ENCODE measurements around the gene DEFB126. TPM values are rescaled to one million over a fixed set of nuclear protein-coding genes. Genes with fewer than 3 reads are reported as not detected.
A peak's percentile ranks its signal among the peaks of the same experiment; 100 is the strongest.
"Not testable (repeated sequence)": the region's sequence is repeated elsewhere in the genome, so short reads cannot be mapped to it uniquely, and the experiment has no call there.

Gene DEFB126
- total RNA-seq, 1 donor from 2014 or later = not detected

- peak; percentile 64 for DNase-seq (ENCODE audit: low read depth)
- no peak overlapping the region for H3K4me3 ChIP-seq (ENCODE audit: low read depth, low read length)
- no peaks in the 10 kb centered on the region for H3K36me3 ChIP-seq (ENCODE audit: control insufficient read depth, insufficient read depth, low read length)
- TF ChIP-seq, protein P1, sequence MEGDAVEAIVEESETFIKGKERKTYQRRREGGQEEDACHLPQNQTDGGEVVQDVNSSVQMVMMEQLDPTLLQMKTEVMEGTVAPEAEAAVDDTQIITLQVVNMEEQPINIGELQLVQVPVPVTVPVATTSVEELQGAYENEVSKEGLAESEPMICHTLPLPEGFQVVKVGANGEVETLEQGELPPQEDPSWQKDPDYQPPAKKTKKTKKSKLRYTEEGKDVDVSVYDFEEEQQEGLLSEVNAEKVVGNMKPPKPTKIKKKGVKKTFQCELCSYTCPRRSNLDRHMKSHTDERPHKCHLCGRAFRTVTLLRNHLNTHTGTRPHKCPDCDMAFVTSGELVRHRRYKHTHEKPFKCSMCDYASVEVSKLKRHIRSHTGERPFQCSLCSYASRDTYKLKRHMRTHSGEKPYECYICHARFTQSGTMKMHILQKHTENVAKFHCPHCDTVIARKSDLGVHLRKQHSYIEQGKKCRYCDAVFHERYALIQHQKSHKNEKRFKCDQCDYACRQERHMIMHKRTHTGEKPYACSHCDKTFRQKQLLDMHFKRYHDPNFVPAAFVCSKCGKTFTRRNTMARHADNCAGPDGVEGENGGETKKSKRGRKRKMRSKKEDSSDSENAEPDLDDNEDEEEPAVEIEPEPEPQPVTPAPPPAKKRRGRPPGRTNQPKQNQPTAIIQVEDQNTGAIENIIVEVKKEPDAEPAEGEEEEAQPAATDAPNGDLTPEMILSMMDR (IDR thresholded peaks at IDR 0.05; ENCODE audit: insufficient read depth, low read length, severe bottlenecking) = no peak
- H3K27me3 ChIP-seq (ENCODE audit: control insufficient read depth, insufficient read depth, low read length) = no peaks in the 10 kb centered on the region
- FAIRE-seq = no peak
These were observed 30.0 kb upstream of the DEFB126 start for GRCh38 chr20:112396-112795.

DNA sequence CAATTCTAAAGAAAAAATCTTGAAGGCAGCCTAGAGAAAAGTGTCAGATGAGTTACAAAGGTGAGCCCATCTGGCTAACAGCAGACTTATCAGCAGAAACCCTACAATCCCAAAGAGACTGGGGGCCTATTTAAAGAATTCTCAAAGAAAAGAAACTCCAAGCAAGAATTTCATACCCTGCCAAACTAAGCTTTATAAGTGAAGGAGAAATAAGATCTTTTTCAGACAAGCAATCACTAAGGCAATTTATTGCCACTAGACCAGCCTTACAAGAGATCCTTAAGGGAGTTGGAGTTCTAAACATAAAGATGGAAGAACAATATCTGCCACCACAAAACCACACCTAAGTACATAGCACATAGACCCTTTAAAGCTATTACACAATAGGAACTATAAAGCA is 24.9 kb upstream of the DEFB126 start:
- no peak overlapping the region for H3K4me3 ChIP-seq (ENCODE audit: low read depth, low read length)
- H3K36me3 ChIP-seq (ENCODE audit: control insufficient read depth, insufficient read depth, low read length) = no peaks in the 10 kb centered on the region
- DNase-seq (ENCODE audit: low read depth) = no peak
- FAIRE-seq = peak; percentile 23
- TF ChIP-seq, protein P1 (IDR thresholded peaks at IDR 0.05; ENCODE audit: insufficient read depth, low read length, severe bottlenecking) = no peak
- no peaks in the 10 kb centered on the region for H3K27me3 ChIP-seq (ENCODE audit: control insufficient read depth, insufficient read depth, low read length)

DNA sequence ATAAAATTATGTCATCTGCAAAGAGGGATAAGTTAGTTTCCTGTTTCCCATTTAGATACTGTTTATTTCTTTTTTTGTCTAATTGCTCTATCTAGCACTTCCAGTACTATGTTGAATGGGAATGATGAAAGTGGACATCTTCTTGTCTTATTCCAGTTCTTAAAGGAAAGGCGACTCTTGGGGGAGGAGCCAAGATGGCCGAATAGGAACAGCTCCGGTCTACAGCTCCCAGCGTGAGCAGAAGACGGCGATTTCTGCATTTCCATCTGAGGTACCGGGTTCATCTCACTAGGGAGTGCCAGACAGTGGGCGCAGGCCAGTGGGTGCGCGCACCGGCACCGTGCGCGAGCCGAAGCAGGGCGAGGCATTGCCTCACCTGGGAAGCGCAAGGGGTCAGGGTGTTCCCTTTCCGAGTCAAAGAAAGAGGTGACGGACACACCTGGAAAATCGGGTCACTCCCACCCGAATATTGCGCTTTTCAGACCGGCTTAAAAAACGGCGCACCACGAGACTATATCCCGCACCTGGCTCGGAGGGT is 12.5 kb upstream of the DEFB126 start:
- not testable (repeated sequence) for DNase-seq (ENCODE audit: low read depth); H3K36me3 ChIP-seq (ENCODE audit: control insufficient read depth, insufficient read depth, low read length); FAIRE-seq; H3K4me3 ChIP-seq (ENCODE audit: low read depth, low read length); H3K27me3 ChIP-seq (ENCODE audit: control insufficient read depth, insufficient read depth, low read length)

GRCh38 chr20:137668-138490 is 4.5 kb upstream of the DEFB126 start:
- no peak for DNase-seq (ENCODE audit: low read depth)
- FAIRE-seq = no peak
- Histone ChIP-seq H3K4me3 (ENCODE audit: low read depth, low read length) (no peak overlapping the region), H3K27me3 (ENCODE audit: control insufficient read depth, insufficient read depth, low read length) (peaks cover 5% of the 10 kb centered on the region), H3K36me3 (ENCODE audit: control insufficient read depth, insufficient read depth, low read length) (no peaks in the 10 kb centered on the region)
- TF ChIP-seq, protein P1 (IDR thresholded peaks at IDR 0.05; ENCODE audit: insufficient read depth, low read length, severe bottlenecking) = peak; percentile 30

GRCh38 chr20:145877-146276 is 3.5 kb downstream of the DEFB126 start:
- H3K36me3 ChIP-seq (ENCODE audit: control insufficient read depth, insufficient read depth, low read length) = no peaks in the 10 kb centered on the region
- FAIRE-seq = no peak
- DNase-seq (ENCODE audit: low read depth) = no peak
- TF ChIP-seq, protein P1 (IDR thresholded peaks at IDR 0.05; ENCODE audit: insufficient read depth, low read length, severe bottlenecking) = no peak
- peaks cover 8% of the 10 kb centered on the region for H3K27me3 ChIP-seq (ENCODE audit: control insufficient read depth, insufficient read depth, low read length)
- H3K4me3 ChIP-seq (ENCODE audit: low read depth, low read length) = no peak overlapping the region

DNA sequence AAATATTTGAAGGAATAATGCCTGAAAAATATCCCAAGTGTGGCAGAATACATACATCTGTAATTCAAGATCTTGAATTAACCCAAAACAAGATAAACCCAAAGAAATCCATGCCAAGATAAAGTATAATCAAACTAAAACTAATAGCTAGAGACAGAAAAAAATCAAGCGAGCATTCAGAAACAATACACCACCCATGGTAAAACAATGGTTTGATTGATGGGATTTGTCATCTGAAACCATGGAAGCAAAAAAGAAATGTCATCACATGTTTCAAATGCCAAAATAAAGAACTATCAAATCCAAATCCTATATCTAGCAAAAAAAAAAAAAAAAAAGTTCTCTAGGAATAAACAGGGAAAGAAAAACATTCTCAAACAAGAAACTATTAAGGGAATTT is 9.7 kb downstream of the DEFB126 start:
- DNase-seq (ENCODE audit: low read depth) = no peak
- H3K36me3 ChIP-seq (ENCODE audit: control insufficient read depth, insufficient read depth, low read length) = no peaks in the 10 kb centered on the region
- TF ChIP-seq, protein P1 (IDR thresholded peaks at IDR 0.05; ENCODE audit: insufficient read depth, low read length, severe bottlenecking) = no peak
- no peak for FAIRE-seq
- no peaks in the 10 kb centered on the region for H3K27me3 ChIP-seq (ENCODE audit: control insufficient read depth, insufficient read depth, low read length)
- no peak overlapping the region for H3K4me3 ChIP-seq (ENCODE audit: low read depth, low read length)

Data from bronchial epithelial cell (primary cell).